Left lung (tissue), 10 donors: ENCODE measurements around the gene ALMS1. TPM values are rescaled to one million over a fixed set of nuclear protein-coding genes. Genes with fewer than 3 reads are reported as not detected.

Source experiments
- ATAC-seq: fragments of 200-7000 bp; cut with Tn5 transposase; one replicate; pipeline ENCODE4 v1.9.1; 2020; ENCODE audit warnings: moderate library complexity
- DNase-seq, 4 donors: peaks; one replicate each; pipeline ENCODE4 v3.0.0-alpha.2; 2013 to 2020
- H3K27ac ChIP-seq, 2 donors: fragments of 200-600 bp; sonication (generic) in 1 of 2; one replicate each; pipeline versions ENCODE4 v1.5.0 to v1.8.0; 2020 to 2021
- H3K27me3 ChIP-seq, 2 donors: fragments of 200-600 bp; sonication (generic) in 1 of 2; one replicate each; pipeline versions ENCODE4 v1.5.0 to v1.8.0; 2020 to 2021
- H3K36me3 ChIP-seq, 2 donors: fragments of 200-600 bp; sonication (generic) in 1 of 2; one replicate each; pipeline versions ENCODE4 v1.5.0 to v1.8.0; 2020 to 2021
- H3K4me1 ChIP-seq, 2 donors: fragments of 200-600 bp; one replicate each; pipeline ENCODE4 v1.8.0; 2021
- H3K4me3 ChIP-seq, 2 donors: fragments of 200-600 bp; sonication (generic) in 1 of 2; one replicate each; pipeline versions ENCODE4 v1.5.0 to v1.8.0; 2020 to 2021; ENCODE audit warnings: mild to moderate bottlenecking in 1 of 2
- H3K9me3 ChIP-seq, 2 donors: fragments of 200-600 bp; sonication (generic) in 1 of 2; one replicate each; pipeline versions ENCODE4 v1.5.0 to v1.8.0; 2020 to 2021
- CTCF ChIP-seq, 2 donors: fragments of 200-600 bp; sonication (generic) in 1 of 2; IDR thresholded peaks; one replicate each; pipeline versions ENCODE4 v1.5.0 to v1.8.0; 2021; ENCODE audit warnings: antibody characterized with exemption in 2 of 2
- intact Hi-C, 2 donors: fragments of 100-400 bp; cut with DNase I; formaldehyde crosslinking; loops; one replicate each; pipeline versions ENCODE4 v1.11.2 to v1.14.2; 2022
- polyA plus RNA-seq, 6 donors: library from polyadenylated mRNA; unstranded; fragments of 120-200 nt; gene quantifications; one replicate each; pipeline ENCODE4 v1.2.1, GENCODE V29; 2013; ENCODE audit not compliant: insufficient read length in 6 of 6
- total RNA-seq, 2 donors: library from RNA; stranded (reverse); fragmentation: NEBNext Ultra II Directional; extraction: Animal tissue kit (Norgen Biotek cat#: 25700); gene quantifications; one replicate each; pipeline ENCODE4 v1.2.1, GENCODE V29; 2021
- donor health status: DM: no; HTN: yes; CAD: no.
- donor health status: DM: no; HTN: no; CAD: no.

ALMS1 gene
- total and polyA plus RNA-seq, 8 donors = 16.4 to 46.0 (median 39.7) TPM

- no peak for DNase-seq
- Histone ChIP-seq H3K36me3 (no peaks in the 10 kb centered on the region), H3K9me3 (no peaks in the 10 kb centered on the region), H3K27me3 (no peaks in the 10 kb centered on the region), H3K4me1 (no peaks in the 10 kb centered on the region), H3K4me3 (no peak overlapping the region), H3K27ac (no peak overlapping the region)
- intact Hi-C loops = no loop called here
- TF ChIP-seq CTCF (IDR thresholded peaks at IDR 0.05) = no peak
- ATAC-seq = no peak
Measured at GRCh38 chr2:73564986-73565385, 179.3 kb downstream of the ALMS1 start.

- Histone ChIP-seq H3K9me3 (no peaks in the 10 kb centered on the region), H3K4me3 (no peak overlapping the region), H3K36me3 (no peaks in the 10 kb centered on the region), H3K27ac (no peak overlapping the region), H3K27me3 (no peaks in the 10 kb centered on the region), H3K4me1 (no peaks in the 10 kb centered on the region)
- no peak for DNase-seq
- no peak for TF ChIP-seq CTCF (IDR thresholded peaks at IDR 0.05)
- ATAC-seq = no peak
- intact Hi-C loops = no loop called here
Measured at GRCh38 chr2:73566288-73566878, 180.7 kb downstream of the ALMS1 start.

GRCh38 chr2:73575261-73575660 is 189.6 kb downstream of the ALMS1 start:
- no peak overlapping the region for H3K27ac ChIP-seq

GRCh38 chr2:73582364-73582763 is 196.7 kb downstream of the ALMS1 start:
- intact Hi-C loops = no loop called here
- no peaks in the 10 kb centered on the region for H3K4me1 ChIP-seq
- H3K27ac ChIP-seq = no peak overlapping the region
- DNase-seq = no peak
- H3K36me3 ChIP-seq = peaks cover 0 to 4% of the 10 kb centered on the region in 2 donors
- no peaks in the 10 kb centered on the region for H3K27me3 ChIP-seq
- ATAC-seq = no peak
- H3K9me3 ChIP-seq = no peaks in the 10 kb centered on the region
- TF ChIP-seq CTCF (IDR thresholded peaks at IDR 0.05) = no peak
- H3K4me3 ChIP-seq = no peak overlapping the region

More at GRCh38 chr2:73575261-73575660, 189.6 kb downstream of the ALMS1 start:
- H3K27me3 ChIP-seq = no peaks in the 10 kb centered on the region
- ATAC-seq (no peak), DNase-seq (no peak)
- peaks cover 0 to 19% of the 10 kb centered on the region in 2 donors for H3K36me3 ChIP-seq
- no peaks in the 10 kb centered on the region for H3K9me3 ChIP-seq
- no peak overlapping the region for H3K4me3 ChIP-seq
- TF ChIP-seq CTCF (IDR thresholded peaks at IDR 0.05) = no peak
- intact Hi-C loops = no loop called here
- H3K4me1 ChIP-seq = no peaks in the 10 kb centered on the region

- Histone ChIP-seq H3K36me3 (no peaks in the 10 kb centered on the region), H3K4me1 (no peaks in the 10 kb centered on the region), H3K9me3 (no peaks in the 10 kb centered on the region), H3K27me3 (no peaks in the 10 kb centered on the region), H3K27ac (no peak overlapping the region), H3K4me3 (no peak overlapping the region)
- intact Hi-C loops = no loop called here
- ATAC-seq = no peak
- DNase-seq = no peak
- no peak for TF ChIP-seq CTCF (IDR thresholded peaks at IDR 0.05)
Measured at GRCh38 chr2:73588177-73588576, 202.5 kb downstream of the ALMS1 start.
